HEK293 (cell line): ENCODE measurements around the gene SQOR.

Source experiments
- CTCF ChIA-PET: fragments of 350-600 bp; formaldehyde crosslinking; extraction: SDS; loops from one replicate; lab custom pipeline; 2021; ENCODE audit warnings: antibody characterized with exemption; lab: Yijun Ruan, JAX
- POLR2A ChIA-PET: fragments of 300-600 bp; formaldehyde crosslinking; extraction: SDS; loops from one replicate; lab custom pipeline; 2020; ENCODE audit warnings: antibody characterized with exemption, inconsistent platforms; lab: Yijun Ruan, JAX
- H3K27ac ChIP-seq: fragments of 200-500 bp; sonication (Bioruptor generic); 2 replicates; pipeline ENCODE4 v1.5.1; 2014; ENCODE audit warnings: low read depth, low read length, control low read depth, inconsistent platforms; ENCODE audit errors: extremely low read depth
- H3K36me3 ChIP-seq, 2 experiments: fragments of 200-500 bp in 1 of 2; sonication (Bioruptor generic) in 1 of 2; 1 replicate in 1 of 2; 2 replicates in 1 of 2; pipeline ENCODE4 v1.5.1; 2014 to 2017; ENCODE audit warnings: inconsistent platforms in 2 of 2, low read length in 2 of 2; ENCODE audit not compliant: control insufficient read depth in 2 of 2, insufficient read depth in 1 of 2
- H3K4me1 ChIP-seq: fragments of 200-500 bp; sonication (Bioruptor generic); 2 replicates; pipeline ENCODE4 v1.5.1; 2014; ENCODE audit warnings: mild to moderate bottlenecking, low read length, inconsistent platforms; ENCODE audit not compliant: control insufficient read depth, insufficient read depth
- H3K4me3 ChIP-seq: 2 replicates; pipeline ENCODE4 v1.5.1; 2011; ENCODE audit warnings: low read depth, mild to moderate bottlenecking, control low read depth, low read length, moderate library complexity
- H3K9me3 ChIP-seq: fragments of 200-500 bp; sonication (Bioruptor generic); 2 replicates; pipeline ENCODE4 v1.5.1; 2014; ENCODE audit warnings: low read depth, low read length, inconsistent platforms; ENCODE audit not compliant: control insufficient read depth, insufficient read depth
- BCL11A ChIP-seq: fragments of 450-650 bp; formaldehyde crosslinking; IDR thresholded peaks from 2 replicates; pipeline ENCODE4 v1.5.1; 2016; ENCODE audit warnings: low read depth, missing biosample characterization, missing genetic modification characterization
- BCL11B ChIP-seq: fragments of 450-650 bp; formaldehyde crosslinking; IDR thresholded peaks from 2 replicates; pipeline ENCODE4 v1.5.1; 2016; ENCODE audit warnings: low read depth, missing biosample characterization, missing genetic modification characterization
- GFI1B ChIP-seq: fragments of 450-650 bp; formaldehyde crosslinking; IDR thresholded peaks from 2 replicates; pipeline ENCODE4 v1.5.1; 2016; ENCODE audit warnings: missing biosample characterization, missing genetic modification characterization
- MZF1 ChIP-seq: fragments of 450-650 bp; formaldehyde crosslinking; IDR thresholded peaks from 2 replicates; pipeline ENCODE4 v1.5.1; 2017; ENCODE audit warnings: missing biosample characterization, missing genetic modification characterization, borderline replicate concordance
- OVOL3 ChIP-seq: fragments of 450-650 bp; formaldehyde crosslinking; IDR thresholded peaks from 2 replicates; pipeline ENCODE4 v1.5.1; 2016; ENCODE audit warnings: missing biosample characterization, missing genetic modification characterization
- ZBTB20 ChIP-seq: fragments of 450-650 bp; formaldehyde crosslinking; IDR thresholded peaks from 2 replicates; pipeline ENCODE4 v1.5.1; 2016; ENCODE audit warnings: missing biosample characterization, missing genetic modification characterization
- ZNF280D ChIP-seq: fragments of 450-650 bp; formaldehyde crosslinking; IDR thresholded peaks from 2 replicates; pipeline ENCODE4 v1.5.1; 2016; ENCODE audit warnings: missing biosample characterization, missing genetic modification characterization
- ZNF292 ChIP-seq: fragments of 450-650 bp; formaldehyde crosslinking; IDR thresholded peaks from 2 replicates; pipeline ENCODE4 v1.5.1; 2016; ENCODE audit warnings: low read depth, missing biosample characterization, missing genetic modification characterization, borderline replicate concordance
- ZNF324 ChIP-seq: fragments of 450-650 bp; formaldehyde crosslinking; IDR thresholded peaks from 2 replicates; pipeline ENCODE4 v1.5.1; 2016; ENCODE audit warnings: missing biosample characterization, missing genetic modification characterization
- ZNF391 ChIP-seq: fragments of 450-650 bp; formaldehyde crosslinking; IDR thresholded peaks from 2 replicates; pipeline ENCODE4 v1.5.1; 2016; ENCODE audit warnings: low read depth, missing biosample characterization, missing genetic modification characterization, borderline replicate concordance
- ZNF473 ChIP-seq: fragments of 450-650 bp; formaldehyde crosslinking; IDR thresholded peaks from 2 replicates; pipeline ENCODE4 v1.5.1; 2017; ENCODE audit warnings: missing biosample characterization, missing genetic modification characterization
- ZNF513 ChIP-seq: fragments of 450-650 bp; IDR thresholded peaks from 2 replicates; pipeline ENCODE4 v1.5.1; 2018; ENCODE audit warnings: missing biosample characterization, missing genetic modification characterization
- ZNF658 ChIP-seq: fragments of 450-650 bp; formaldehyde crosslinking; IDR thresholded peaks from 2 replicates; pipeline ENCODE4; 2016; ENCODE audit warnings: missing biosample characterization, missing genetic modification characterization
- ZNF677 ChIP-seq: fragments of 450-650 bp; IDR thresholded peaks from 2 replicates; pipeline ENCODE4 v1.5.0; 2018; ENCODE audit warnings: missing biosample characterization, mild to moderate bottlenecking, missing genetic modification characterization, moderate library complexity
- ZNF785 ChIP-seq: fragments of 450-650 bp; formaldehyde crosslinking; IDR thresholded peaks from 2 replicates; pipeline ENCODE4 v1.5.1; 2016; ENCODE audit warnings: missing biosample characterization, missing genetic modification characterization
- TF ChIP-seq, protein P1 (sequence below): fragments of 450-650 bp; formaldehyde crosslinking; IDR thresholded peaks from 2 replicates; pipeline ENCODE4 v1.5.1; 2016; ENCODE audit warnings: missing biosample characterization, missing genetic modification characterization, borderline replicate concordance
- TF ChIP-seq, protein P2 (sequence below): sonication (generic); formaldehyde crosslinking; IDR thresholded peaks from 2 replicates; pipeline ENCODE4 v1.8.1; 2022; ENCODE audit warnings: mild to moderate bottlenecking, moderate library complexity, missing genetic modification reagents
- TF ChIP-seq, protein P3 (sequence below): fragments of 450-650 bp; formaldehyde crosslinking; IDR thresholded peaks from 2 replicates; pipeline ENCODE4 v1.5.1; 2016; ENCODE audit warnings: missing biosample characterization, missing genetic modification characterization, borderline replicate concordance
- TF ChIP-seq, protein P4 (sequence below): fragments of 450-650 bp; formaldehyde crosslinking; IDR thresholded peaks from 2 replicates; pipeline ENCODE4 v1.5.1; 2016; ENCODE audit warnings: missing biosample characterization, missing genetic modification characterization
- TF ChIP-seq, protein P5 (sequence below): fragments of 450-650 bp; formaldehyde crosslinking; IDR thresholded peaks from 2 replicates; pipeline ENCODE4 v1.5.1; 2016; ENCODE audit warnings: missing biosample characterization, missing genetic modification characterization, low read depth

SQOR gene

GRCh38 chr15:45670511-45670910, 35.7 kb downstream of the SQOR start:
- no peak overlapping the region for H3K27ac ChIP-seq
- H3K4me3 ChIP-seq, result no peak overlapping the region
- H3K36me3 ChIP-seq, result no peaks in the 10 kb centered on the region
- no peaks in the 10 kb centered on the region for H3K9me3 ChIP-seq
- H3K4me1 ChIP-seq, result no peaks in the 10 kb centered on the region
- POLR2A ChIA-PET, result no interaction called here
- TF ChIP-seq ZNF658 (tag by site-specific recombination), result no peak
- TF ChIP-seq ZNF280D (tag by site-specific recombination), result no peak
- no peak for TF ChIP-seq GFI1B (tag by site-specific recombination)
- no peak for TF ChIP-seq ZNF473 (tag by site-specific recombination)
- TF ChIP-seq BCL11B (tag by site-specific recombination), result no peak
- TF ChIP-seq ZNF785 (tag by site-specific recombination), result no peak
- no peak for TF ChIP-seq ZNF513 (tag by site-specific recombination)
- TF ChIP-seq, protein P1, sequence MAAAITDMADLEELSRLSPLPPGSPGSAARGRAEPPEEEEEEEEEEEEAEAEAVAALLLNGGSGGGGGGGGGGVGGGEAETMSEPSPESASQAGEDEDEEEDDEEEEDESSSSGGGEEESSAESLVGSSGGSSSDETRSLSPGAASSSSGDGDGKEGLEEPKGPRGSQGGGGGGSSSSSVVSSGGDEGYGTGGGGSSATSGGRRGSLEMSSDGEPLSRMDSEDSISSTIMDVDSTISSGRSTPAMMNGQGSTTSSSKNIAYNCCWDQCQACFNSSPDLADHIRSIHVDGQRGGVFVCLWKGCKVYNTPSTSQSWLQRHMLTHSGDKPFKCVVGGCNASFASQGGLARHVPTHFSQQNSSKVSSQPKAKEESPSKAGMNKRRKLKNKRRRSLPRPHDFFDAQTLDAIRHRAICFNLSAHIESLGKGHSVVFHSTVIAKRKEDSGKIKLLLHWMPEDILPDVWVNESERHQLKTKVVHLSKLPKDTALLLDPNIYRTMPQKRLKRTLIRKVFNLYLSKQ, result no peak
- TF ChIP-seq ZNF324, result no peak
- TF ChIP-seq ZNF677 (tag by site-specific recombination), result no peak
- TF ChIP-seq, protein P2, sequence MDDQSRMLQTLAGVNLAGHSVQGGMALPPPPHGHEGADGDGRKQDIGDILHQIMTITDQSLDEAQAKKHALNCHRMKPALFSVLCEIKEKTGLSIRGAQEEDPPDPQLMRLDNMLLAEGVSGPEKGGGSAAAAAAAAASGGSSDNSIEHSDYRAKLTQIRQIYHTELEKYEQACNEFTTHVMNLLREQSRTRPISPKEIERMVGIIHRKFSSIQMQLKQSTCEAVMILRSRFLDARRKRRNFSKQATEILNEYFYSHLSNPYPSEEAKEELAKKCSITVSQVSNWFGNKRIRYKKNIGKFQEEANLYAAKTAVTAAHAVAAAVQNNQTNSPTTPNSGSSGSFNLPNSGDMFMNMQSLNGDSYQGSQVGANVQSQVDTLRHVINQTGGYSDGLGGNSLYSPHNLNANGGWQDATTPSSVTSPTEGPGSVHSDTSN (CRISPR knock-in tag), result no peak
- no peak for TF ChIP-seq ZNF292
- no peak for TF ChIP-seq OVOL3
- TF ChIP-seq, all 188 proteins: peak for 0
- CTCF ChIA-PET, result interaction anchor here (0.6 kb wide), 2 partner anchors 27 to 1660 kb away, joined by 3 read pairs; no protein-coding TSS in a partner anchor

GRCh38 chr15:45674677-45675076, 39.8 kb downstream of the SQOR start:
- Histone ChIP-seq H3K9me3 (no peaks in the 10 kb centered on the region), H3K4me3 (no peak overlapping the region), H3K27ac (no peak overlapping the region), H3K4me1 (no peaks in the 10 kb centered on the region), H3K36me3 (no peaks in the 10 kb centered on the region)
- POLR2A ChIA-PET, result no interaction called here
- CTCF ChIA-PET, result no interaction called here
- TF ChIP-seq, protein P3, sequence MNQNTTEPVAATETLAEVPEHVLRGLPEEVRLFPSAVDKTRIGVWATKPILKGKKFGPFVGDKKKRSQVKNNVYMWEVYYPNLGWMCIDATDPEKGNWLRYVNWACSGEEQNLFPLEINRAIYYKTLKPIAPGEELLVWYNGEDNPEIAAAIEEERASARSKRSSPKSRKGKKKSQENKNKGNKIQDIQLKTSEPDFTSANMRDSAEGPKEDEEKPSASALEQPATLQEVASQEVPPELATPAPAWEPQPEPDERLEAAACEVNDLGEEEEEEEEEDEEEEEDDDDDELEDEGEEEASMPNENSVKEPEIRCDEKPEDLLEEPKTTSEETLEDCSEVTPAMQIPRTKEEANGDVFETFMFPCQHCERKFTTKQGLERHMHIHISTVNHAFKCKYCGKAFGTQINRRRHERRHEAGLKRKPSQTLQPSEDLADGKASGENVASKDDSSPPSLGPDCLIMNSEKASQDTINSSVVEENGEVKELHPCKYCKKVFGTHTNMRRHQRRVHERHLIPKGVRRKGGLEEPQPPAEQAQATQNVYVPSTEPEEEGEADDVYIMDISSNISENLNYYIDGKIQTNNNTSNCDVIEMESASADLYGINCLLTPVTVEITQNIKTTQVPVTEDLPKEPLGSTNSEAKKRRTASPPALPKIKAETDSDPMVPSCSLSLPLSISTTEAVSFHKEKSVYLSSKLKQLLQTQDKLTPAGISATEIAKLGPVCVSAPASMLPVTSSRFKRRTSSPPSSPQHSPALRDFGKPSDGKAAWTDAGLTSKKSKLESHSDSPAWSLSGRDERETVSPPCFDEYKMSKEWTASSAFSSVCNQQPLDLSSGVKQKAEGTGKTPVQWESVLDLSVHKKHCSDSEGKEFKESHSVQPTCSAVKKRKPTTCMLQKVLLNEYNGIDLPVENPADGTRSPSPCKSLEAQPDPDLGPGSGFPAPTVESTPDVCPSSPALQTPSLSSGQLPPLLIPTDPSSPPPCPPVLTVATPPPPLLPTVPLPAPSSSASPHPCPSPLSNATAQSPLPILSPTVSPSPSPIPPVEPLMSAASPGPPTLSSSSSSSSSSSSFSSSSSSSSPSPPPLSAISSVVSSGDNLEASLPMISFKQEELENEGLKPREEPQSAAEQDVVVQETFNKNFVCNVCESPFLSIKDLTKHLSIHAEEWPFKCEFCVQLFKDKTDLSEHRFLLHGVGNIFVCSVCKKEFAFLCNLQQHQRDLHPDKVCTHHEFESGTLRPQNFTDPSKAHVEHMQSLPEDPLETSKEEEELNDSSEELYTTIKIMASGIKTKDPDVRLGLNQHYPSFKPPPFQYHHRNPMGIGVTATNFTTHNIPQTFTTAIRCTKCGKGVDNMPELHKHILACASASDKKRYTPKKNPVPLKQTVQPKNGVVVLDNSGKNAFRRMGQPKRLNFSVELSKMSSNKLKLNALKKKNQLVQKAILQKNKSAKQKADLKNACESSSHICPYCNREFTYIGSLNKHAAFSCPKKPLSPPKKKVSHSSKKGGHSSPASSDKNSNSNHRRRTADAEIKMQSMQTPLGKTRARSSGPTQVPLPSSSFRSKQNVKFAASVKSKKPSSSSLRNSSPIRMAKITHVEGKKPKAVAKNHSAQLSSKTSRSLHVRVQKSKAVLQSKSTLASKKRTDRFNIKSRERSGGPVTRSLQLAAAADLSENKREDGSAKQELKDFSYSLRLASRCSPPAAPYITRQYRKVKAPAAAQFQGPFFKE, result no peak
- TF ChIP-seq, protein P4, sequence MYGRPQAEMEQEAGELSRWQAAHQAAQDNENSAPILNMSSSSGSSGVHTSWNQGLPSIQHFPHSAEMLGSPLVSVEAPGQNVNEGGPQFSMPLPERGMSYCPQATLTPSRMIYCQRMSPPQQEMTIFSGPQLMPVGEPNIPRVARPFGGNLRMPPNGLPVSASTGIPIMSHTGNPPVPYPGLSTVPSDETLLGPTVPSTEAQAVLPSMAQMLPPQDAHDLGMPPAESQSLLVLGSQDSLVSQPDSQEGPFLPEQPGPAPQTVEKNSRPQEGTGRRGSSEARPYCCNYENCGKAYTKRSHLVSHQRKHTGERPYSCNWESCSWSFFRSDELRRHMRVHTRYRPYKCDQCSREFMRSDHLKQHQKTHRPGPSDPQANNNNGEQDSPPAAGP (tag by site-specific recombination), result no peak
- no peak for TF ChIP-seq MZF1 (tag by site-specific recombination)
- no peak for TF ChIP-seq BCL11A (tag by site-specific recombination)
- TF ChIP-seq ZBTB20, result no peak
- TF ChIP-seq, protein P5, sequence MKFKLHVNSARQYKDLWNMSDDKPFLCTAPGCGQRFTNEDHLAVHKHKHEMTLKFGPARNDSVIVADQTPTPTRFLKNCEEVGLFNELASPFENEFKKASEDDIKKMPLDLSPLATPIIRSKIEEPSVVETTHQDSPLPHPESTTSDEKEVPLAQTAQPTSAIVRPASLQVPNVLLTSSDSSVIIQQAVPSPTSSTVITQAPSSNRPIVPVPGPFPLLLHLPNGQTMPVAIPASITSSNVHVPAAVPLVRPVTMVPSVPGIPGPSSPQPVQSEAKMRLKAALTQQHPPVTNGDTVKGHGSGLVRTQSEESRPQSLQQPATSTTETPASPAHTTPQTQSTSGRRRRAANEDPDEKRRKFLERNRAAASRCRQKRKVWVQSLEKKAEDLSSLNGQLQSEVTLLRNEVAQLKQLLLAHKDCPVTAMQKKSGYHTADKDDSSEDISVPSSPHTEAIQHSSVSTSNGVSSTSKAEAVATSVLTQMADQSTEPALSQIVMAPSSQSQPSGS (tag by site-specific recombination), result no peak
- TF ChIP-seq ZNF391 (tag by site-specific recombination), result no peak
- TF ChIP-seq ZNF785 (tag by site-specific recombination), result no peak
